Neural cell (in vitro differentiated cells): ENCODE results near the gene CCDC33. TPM values are rescaled to one million over a fixed set of nuclear protein-coding genes. Genes with fewer than 3 reads are reported as not detected.

Experiments used
- H2AFZ ChIP-seq: fragments of 200-600, 300-800 bp; sonication (generic), shearing (Covaris generic); 2 replicates; pipeline ENCODE4 v1.6.0; 2014; ENCODE audit warnings: low read depth, mild to moderate bottlenecking, antibody characterized with exemption, low read length, moderate library complexity
- H3F3A ChIP-seq: fragments of 200-600 bp; shearing (Covaris generic); 2 replicates; pipeline ENCODE4 v1.6.1; 2016; ENCODE audit warnings: mild to moderate bottlenecking, moderate library complexity, mixed read lengths, antibody characterized with exemption, low read length; ENCODE audit not compliant: insufficient read depth, poor library complexity, severe bottlenecking
- H3K27ac ChIP-seq: fragments of 200-600, 300-800 bp; sonication (generic), shearing (Covaris generic); 2 replicates; pipeline ENCODE4 v1.5.1; 2014; ENCODE audit warnings: mild to moderate bottlenecking, low read length, moderate library complexity
- H3K27me3 ChIP-seq: fragments of 300-800, 200-600 bp; sonication (generic), shearing (Covaris generic); 2 replicates; pipeline ENCODE4 v1.6.0; 2014; ENCODE audit warnings: mild to moderate bottlenecking, low read depth, low read length, moderate library complexity; ENCODE audit not compliant: insufficient read depth
- H3K36me3 ChIP-seq: fragments of 300-800, 200-600 bp; sonication (generic), shearing (Covaris generic); 2 replicates; pipeline ENCODE4 v1.5.1; 2014; ENCODE audit warnings: mild to moderate bottlenecking, antibody characterized with exemption, low read length, moderate library complexity; ENCODE audit not compliant: insufficient read depth
- H3K4me2 ChIP-seq: fragments of 300-800, 200-600 bp; sonication (generic), shearing (Covaris generic); 2 replicates; pipeline ENCODE4 v1.6.0; 2014; ENCODE audit warnings: mild to moderate bottlenecking, low read length
- H3K4me3 ChIP-seq: fragments of 300-800, 200-600 bp; sonication (generic), shearing (Covaris generic); 2 replicates; pipeline ENCODE4 v1.5.1; 2014; ENCODE audit warnings: mild to moderate bottlenecking, low read length, moderate library complexity
- H3K79me2 ChIP-seq: fragments of 200-600 bp; shearing (Covaris generic); replicated peaks from 2 replicates; pipeline ENCODE4 v1.6.0; 2014; ENCODE audit warnings: mild to moderate bottlenecking, low read length, moderate library complexity; ENCODE audit not compliant: insufficient read depth
- H3K9ac ChIP-seq: fragments of 300-800, 200-600 bp; sonication (generic), shearing (Covaris generic); 2 replicates; pipeline ENCODE4 v1.6.1; 2016; ENCODE audit warnings: mild to moderate bottlenecking, low read length, mixed read lengths
- H3K9me2 ChIP-seq: fragments of 200-600 bp; shearing (Covaris generic); 2 replicates; pipeline ENCODE4 v1.6.1; 2016; ENCODE audit warnings: mild to moderate bottlenecking, low read length, mixed read lengths; ENCODE audit not compliant: insufficient read depth
- H3K9me3 ChIP-seq: fragments of 200-600, 300-800 bp; sonication (generic), shearing (Covaris generic); 2 replicates; pipeline ENCODE4 v1.6.1; 2016; ENCODE audit warnings: mild to moderate bottlenecking, mixed run types, low read length, moderate library complexity, mixed read lengths
- H4K20me1 ChIP-seq: fragments of 200-600 bp; shearing (Covaris generic); 2 replicates; pipeline ENCODE4 v1.6.1; 2016; ENCODE audit warnings: mild to moderate bottlenecking, mixed run types; ENCODE audit not compliant: insufficient read depth
- EP300 ChIP-seq: fragments of 450-650 bp; conservative IDR thresholded peaks from 2 replicates; pipeline ENCODE4 v1.6.1; 2014; ENCODE audit warnings: antibody characterized with exemption, mild to moderate bottlenecking, moderate library complexity; ENCODE audit not compliant: poor library complexity, severe bottlenecking
- EZH2 ChIP-seq: fragments of 200-600, 300-800 bp; shearing (Covaris generic), sonication (generic); IDR thresholded peaks from 2 replicates; pipeline ENCODE4 v1.6.1; 2014; ENCODE audit warnings: antibody characterized with exemption, low read length, borderline replicate concordance, mild to moderate bottlenecking; ENCODE audit not compliant: insufficient read depth, poor library complexity, severe bottlenecking
- MXI1 ChIP-seq: fragments of 450-650 bp; conservative IDR thresholded peaks from 2 replicates; pipeline ENCODE4 v1.6.1; 2014; ENCODE audit warnings: antibody characterized with exemption, mild to moderate bottlenecking; ENCODE audit not compliant: poor library complexity, severe bottlenecking
- POLR2AphosphoS5 ChIP-seq: IDR thresholded peaks from 2 replicates; pipeline ENCODE4 v1.6.1; 2012
- RAD21 ChIP-seq: fragments of 450-650 bp; conservative IDR thresholded peaks from 2 replicates; pipeline ENCODE4 v1.6.1; 2014; ENCODE audit warnings: antibody characterized with exemption, mild to moderate bottlenecking, moderate library complexity
- SMC3 ChIP-seq: fragments of 450-650 bp; conservative IDR thresholded peaks from 2 replicates; pipeline ENCODE4 v1.6.1; 2014; ENCODE audit warnings: antibody characterized with exemption, mild to moderate bottlenecking, moderate library complexity; ENCODE audit not compliant: poor library complexity
- TAF1 ChIP-seq: IDR thresholded peaks from 2 replicates; pipeline ENCODE4 v1.6.1; 2012; ENCODE audit warnings: low read depth
- polyA plus RNA-seq: library from polyadenylated mRNA; depleted of rRNA; stranded (reverse); fragments of >200 nt; gene quantifications from 2 replicates; pipeline ENCODE4 v1.2.3, GENCODE V29; 2014
- TF ChIP-seq, protein P1 (sequence below): IDR thresholded peaks from 2 replicates; pipeline ENCODE4 v1.6.1; 2012; ENCODE audit warnings: borderline replicate concordance
- TF ChIP-seq, protein P2 (sequence below): fragments of 450-650 bp; IDR thresholded peaks from 2 replicates; pipeline ENCODE4 v1.5.1; 2014; ENCODE audit warnings: antibody characterized with exemption, mild to moderate bottlenecking, moderate library complexity; ENCODE audit not compliant: poor library complexity, severe bottlenecking

CCDC33 gene
- polyA plus RNA-seq, 1 donor from 2014 or later, result 1.4 TPM

DNA sequence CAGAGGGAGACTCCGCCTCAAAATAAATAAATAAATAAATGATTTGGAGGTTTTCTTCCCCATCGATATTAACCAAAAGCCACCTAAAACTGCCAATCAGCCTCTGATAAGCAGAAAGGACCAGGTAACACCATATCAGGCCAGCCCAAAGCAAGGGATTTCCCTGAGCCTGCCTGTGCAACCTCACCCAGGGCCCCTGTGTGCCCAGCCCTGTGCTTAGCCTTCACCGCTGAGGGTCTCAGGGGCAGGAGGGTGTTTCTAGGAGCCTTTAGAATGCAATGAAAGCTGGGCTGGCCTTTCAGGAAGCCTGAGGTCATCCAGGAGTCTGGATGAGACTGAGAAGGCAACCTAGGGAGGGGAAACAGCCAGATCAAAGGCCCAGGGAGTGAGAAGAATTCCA lies 95.9 kb downstream of the CCDC33 start:
- no peak overlapping the region for H3K27ac ChIP-seq
- TF ChIP-seq RAD21 (no peak), EP300 (no peak)
- no peaks in the 10 kb centered on the region for H3F3A ChIP-seq
- H3K4me2 ChIP-seq, result no peak overlapping the region
- no peak overlapping the region for H2AFZ ChIP-seq
- H3K9me2 ChIP-seq, result no peaks in the 10 kb centered on the region
- H4K20me1 ChIP-seq, result no peaks in the 10 kb centered on the region
- H3K4me3 ChIP-seq, result no peak overlapping the region
- no peaks in the 10 kb centered on the region for H3K36me3 ChIP-seq
- peaks cover 4% of the 10 kb centered on the region for H3K9me3 ChIP-seq
- H3K27me3 ChIP-seq, result no peaks in the 10 kb centered on the region
- H3K9ac ChIP-seq, result no peak overlapping the region
- no peaks in the 10 kb centered on the region for H3K79me2 ChIP-seq

- Histone ChIP-seq H3K9me2 (no peaks in the 10 kb centered on the region), H3K4me3 (no peak overlapping the region), H3K4me2 (no peak overlapping the region), H3F3A (no peaks in the 10 kb centered on the region), H4K20me1 (no peaks in the 10 kb centered on the region), H3K27me3 (no peaks in the 10 kb centered on the region), H2AFZ (no peak overlapping the region), H3K9ac (no peak overlapping the region), H3K9me3 (peaks cover 4% of the 10 kb centered on the region), H3K36me3 (no peaks in the 10 kb centered on the region), H3K79me2 (no peaks in the 10 kb centered on the region), H3K27ac (no peak overlapping the region)
- TF ChIP-seq TAF1, result no peak
- no peak for TF ChIP-seq RAD21
- TF ChIP-seq SMC3, result no peak
- no peak for TF ChIP-seq EP300
- TF ChIP-seq, protein P1, sequence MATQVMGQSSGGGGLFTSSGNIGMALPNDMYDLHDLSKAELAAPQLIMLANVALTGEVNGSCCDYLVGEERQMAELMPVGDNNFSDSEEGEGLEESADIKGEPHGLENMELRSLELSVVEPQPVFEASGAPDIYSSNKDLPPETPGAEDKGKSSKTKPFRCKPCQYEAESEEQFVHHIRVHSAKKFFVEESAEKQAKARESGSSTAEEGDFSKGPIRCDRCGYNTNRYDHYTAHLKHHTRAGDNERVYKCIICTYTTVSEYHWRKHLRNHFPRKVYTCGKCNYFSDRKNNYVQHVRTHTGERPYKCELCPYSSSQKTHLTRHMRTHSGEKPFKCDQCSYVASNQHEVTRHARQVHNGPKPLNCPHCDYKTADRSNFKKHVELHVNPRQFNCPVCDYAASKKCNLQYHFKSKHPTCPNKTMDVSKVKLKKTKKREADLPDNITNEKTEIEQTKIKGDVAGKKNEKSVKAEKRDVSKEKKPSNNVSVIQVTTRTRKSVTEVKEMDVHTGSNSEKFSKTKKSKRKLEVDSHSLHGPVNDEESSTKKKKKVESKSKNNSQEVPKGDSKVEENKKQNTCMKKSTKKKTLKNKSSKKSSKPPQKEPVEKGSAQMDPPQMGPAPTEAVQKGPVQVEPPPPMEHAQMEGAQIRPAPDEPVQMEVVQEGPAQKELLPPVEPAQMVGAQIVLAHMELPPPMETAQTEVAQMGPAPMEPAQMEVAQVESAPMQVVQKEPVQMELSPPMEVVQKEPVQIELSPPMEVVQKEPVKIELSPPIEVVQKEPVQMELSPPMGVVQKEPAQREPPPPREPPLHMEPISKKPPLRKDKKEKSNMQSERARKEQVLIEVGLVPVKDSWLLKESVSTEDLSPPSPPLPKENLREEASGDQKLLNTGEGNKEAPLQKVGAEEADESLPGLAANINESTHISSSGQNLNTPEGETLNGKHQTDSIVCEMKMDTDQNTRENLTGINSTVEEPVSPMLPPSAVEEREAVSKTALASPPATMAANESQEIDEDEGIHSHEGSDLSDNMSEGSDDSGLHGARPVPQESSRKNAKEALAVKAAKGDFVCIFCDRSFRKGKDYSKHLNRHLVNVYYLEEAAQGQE, result no peak
- TF ChIP-seq MXI1, result no peak
- TF ChIP-seq POLR2AphosphoS5, result no peak
- TF ChIP-seq, protein P2, sequence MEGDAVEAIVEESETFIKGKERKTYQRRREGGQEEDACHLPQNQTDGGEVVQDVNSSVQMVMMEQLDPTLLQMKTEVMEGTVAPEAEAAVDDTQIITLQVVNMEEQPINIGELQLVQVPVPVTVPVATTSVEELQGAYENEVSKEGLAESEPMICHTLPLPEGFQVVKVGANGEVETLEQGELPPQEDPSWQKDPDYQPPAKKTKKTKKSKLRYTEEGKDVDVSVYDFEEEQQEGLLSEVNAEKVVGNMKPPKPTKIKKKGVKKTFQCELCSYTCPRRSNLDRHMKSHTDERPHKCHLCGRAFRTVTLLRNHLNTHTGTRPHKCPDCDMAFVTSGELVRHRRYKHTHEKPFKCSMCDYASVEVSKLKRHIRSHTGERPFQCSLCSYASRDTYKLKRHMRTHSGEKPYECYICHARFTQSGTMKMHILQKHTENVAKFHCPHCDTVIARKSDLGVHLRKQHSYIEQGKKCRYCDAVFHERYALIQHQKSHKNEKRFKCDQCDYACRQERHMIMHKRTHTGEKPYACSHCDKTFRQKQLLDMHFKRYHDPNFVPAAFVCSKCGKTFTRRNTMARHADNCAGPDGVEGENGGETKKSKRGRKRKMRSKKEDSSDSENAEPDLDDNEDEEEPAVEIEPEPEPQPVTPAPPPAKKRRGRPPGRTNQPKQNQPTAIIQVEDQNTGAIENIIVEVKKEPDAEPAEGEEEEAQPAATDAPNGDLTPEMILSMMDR, result no peak
- TF ChIP-seq EZH2, result no peak
Observed at GRCh38 chr15:74332611-74333010, 96.5 kb downstream of the CCDC33 start.

- Histone ChIP-seq H3K9me2 (no peaks in the 10 kb centered on the region), H3K79me2 (no peaks in the 10 kb centered on the region), H3K36me3 (no peaks in the 10 kb centered on the region), H3K27me3 (no peaks in the 10 kb centered on the region), H4K20me1 (no peaks in the 10 kb centered on the region), H3K27ac (no peak overlapping the region), H3K4me3 (no peak overlapping the region), H3F3A (no peaks in the 10 kb centered on the region), H3K4me2 (no peak overlapping the region), H3K9ac (no peak overlapping the region), H3K9me3 (peaks cover 4% of the 10 kb centered on the region), H2AFZ (no peak overlapping the region)
- TF ChIP-seq TAF1 (no peak), MXI1 (no peak), SMC3 (no peak), RAD21 (no peak), POLR2AphosphoS5 (no peak), EP300 (no peak), EZH2 (no peak)
- TF ChIP-seq, protein P2, result no peak
- TF ChIP-seq, protein P1, result no peak
Observed at GRCh38 chr15:74333093-74333492, 97.0 kb downstream of the CCDC33 start.
